A549 (cell line): ENCODE data around the gene ZHX3. TPM values are rescaled to one million over a fixed set of nuclear protein-coding genes. Genes with fewer than 3 reads are reported as not detected.

ENCODE experiments used
- ATAC-seq, 2 experiments: fragments of 200-7000 bp in 1 of 2; fragments of >200 bp in 1 of 2; cut with Nextera tagmentation in 1 of 2; cut with Tn5 transposase in 1 of 2; 3 replicates each; pipeline versions ENCODE4 v1.8.0 to v1.9.1; 2018 to 2020; ENCODE audit warnings: mild to moderate bottlenecking in 1 of 2, moderate library complexity in 1 of 2
- CTCF ChIA-PET: fragments of 300-600 bp; sonication (Branson Sonifier 250); formaldehyde crosslinking; extraction: SDS; loops from one replicate; lab custom pipeline; 2021; ENCODE audit warnings: antibody characterized with exemption, inconsistent platforms; lab: Yijun Ruan, JAX
- POLR2A ChIA-PET: fragments of 350-600 bp; formaldehyde crosslinking; extraction: SDS; loops from one replicate; lab custom pipeline; 2021; ENCODE audit warnings: antibody characterized with exemption, inconsistent platforms; lab: Yijun Ruan, JAX
- DNase-seq, 2 experiments: peaks; one replicate each; pipeline versions ENCODE4 v3.0.0 to v3.0.0-alpha.2; 2011 to 2016; ENCODE audit warnings: low read depth in 1 of 2, low spot score in 1 of 2
- FAIRE-seq: peaks from 2 replicates; lab custom pipeline; 2011; peaks lifted over from hg19 to GRCh38; lab: Jason Lieb, UNC
- H3K27ac ChIP-seq, 2 experiments: fragments of >200 bp; sonication (Bioruptor Twin); formaldehyde crosslinking; 3 replicates each; pipeline ENCODE4 v1.5.1; 2016 to 2017
- H3K4me1 ChIP-seq: fragments of >200 bp; sonication (Bioruptor Twin); formaldehyde crosslinking; 3 replicates; pipeline ENCODE4 v1.6.1; 2016
- H3K4me2 ChIP-seq: fragments of >200 bp; sonication (Bioruptor Twin); formaldehyde crosslinking; 3 replicates; pipeline ENCODE4 v1.6.1; 2016
- H3K4me3 ChIP-seq: fragments of >200 bp; sonication (Bioruptor Twin); formaldehyde crosslinking; 3 replicates; pipeline ENCODE4 v1.5.1; 2016
- H3K9me3 ChIP-seq: fragments of >200 bp; sonication (Bioruptor Twin); formaldehyde crosslinking; 3 replicates; pipeline ENCODE4 v1.6.1; 2016
- ATOH8 ChIP-seq: fragments of 250-450 bp; sonication (Bioruptor Pico); IDR thresholded peaks from 2 replicates; pipeline ENCODE4 v1.5.0; 2020; ENCODE audit warnings: low read depth, mild to moderate bottlenecking, moderate library complexity
- BCL3 ChIP-seq: fragments of >200 bp; sonication (Bioruptor Twin); formaldehyde crosslinking; IDR thresholded peaks from 3 replicates; pipeline ENCODE4 v1.6.1; 2016
- CBX8 ChIP-seq: fragments of 200-600 bp; sonication (generic); IDR thresholded peaks from 2 replicates; pipeline ENCODE4 v1.6.1; 2016
- CTCF ChIP-seq: fragments of >200 bp; sonication (Bioruptor Twin); formaldehyde crosslinking; IDR thresholded peaks from 3 replicates; pipeline ENCODE4 v1.5.1; 2016
- EP300 ChIP-seq, 2 experiments: fragments of >200 bp; sonication (Bioruptor Twin); formaldehyde crosslinking; IDR thresholded peaks; 2 replicates in 1 of 2; 3 replicates in 1 of 2; pipeline ENCODE4 v1.6.1; 2016 to 2017
- HES2 ChIP-seq: fragments of >200 bp; sonication (Bioruptor Twin); formaldehyde crosslinking; IDR thresholded peaks from 2 replicates; pipeline ENCODE4 v1.6.1; 2016
- KDM1A ChIP-seq: fragments of 200-600 bp; sonication (generic); IDR thresholded peaks from 2 replicates; pipeline ENCODE4 v1.6.1; 2016; ENCODE audit warnings: low read depth, mild to moderate bottlenecking
- KDM5A ChIP-seq: fragments of 200-600 bp; sonication (generic); IDR thresholded peaks from 2 replicates; pipeline ENCODE4 v1.6.1; 2016; ENCODE audit warnings: antibody characterized with exemption, mild to moderate bottlenecking
- NR3C1 ChIP-seq: fragments of >200 bp; sonication (Bioruptor Twin); formaldehyde crosslinking; IDR thresholded peaks from 3 replicates; pipeline ENCODE4 v1.6.1; 2017
- PBX3 ChIP-seq: IDR thresholded peaks from 2 replicates; pipeline ENCODE4 v1.6.1; 2012
- POLR2AphosphoS2 ChIP-seq: conservative IDR thresholded peaks from 2 replicates; pipeline ENCODE4 v1.6.1; 2012; ENCODE audit warnings: low read length, improper control_type of control experiment, inconsistent platforms
- RCOR1 ChIP-seq: fragments of 150-350 bp; IDR thresholded peaks from 2 replicates; pipeline ENCODE4 v1.6.1; 2014; ENCODE audit warnings: antibody characterized with exemption, low read length, low read depth
- REST ChIP-seq: fragments of 200-600 bp; sonication (generic); IDR thresholded peaks from 2 replicates; pipeline ENCODE4 v1.6.1; 2016; ENCODE audit warnings: antibody characterized with exemption, mild to moderate bottlenecking, moderate library complexity
- RNF2 ChIP-seq: fragments of 200-600 bp; sonication (generic); IDR thresholded peaks from 2 replicates; pipeline ENCODE4 v1.6.1; 2016; ENCODE audit warnings: low read depth, mild to moderate bottlenecking, antibody characterized with exemption, moderate library complexity, borderline replicate concordance
- ZC3H11A ChIP-seq: fragments of 450-650 bp; IDR thresholded peaks from 2 replicates; pipeline ENCODE4 v1.6.1; 2014; ENCODE audit warnings: antibody characterized with exemption, mild to moderate bottlenecking
- ZNF302 ChIP-seq: fragments of 250-450 bp; sonication (Bioruptor Pico); IDR thresholded peaks from 2 replicates; pipeline ENCODE4 v1.9.0; 2021; ENCODE audit warnings: inconsistent platforms, mild to moderate bottlenecking, moderate library complexity
- WGBS: methylation state at CpG from one replicate; pipeline ENCODE4 v1.1.6; 2017; ENCODE audit errors: missing lambda C conversion rate; 5-methylcytosine and 5-hydroxymethylcytosine counted together
- polyA plus RNA-seq, 4 experiments: library from polyadenylated mRNA; depleted of rRNA in 3 of 4; stranded (reverse); fragments of >200 nt; fragmentation: RNase III in 1 of 4; extraction: RNeasy Plus Mini Kit Qiagen cat#74134 plus additional on column Dnase treatment in 1 of 4; gene quantifications; 2 replicates in 3 of 4; 3 replicates in 1 of 4; pipeline ENCODE4 v1.2.3, GENCODE V29; 2011 to 2017

ZHX3 gene
- polyA plus RNA-seq, 2 of the 4 experiments (the other 2 are of a cell fraction): 3.6 to 4.1 TPM

- TF ChIP-seq REST (no peak), EP300 (IDR thresholded peaks at IDR 0.05) (no peak), BCL3 (no peak)
Measured at GRCh38 chr20:41167118-41167470, 150.4 kb downstream of the ZHX3 start (continued).

- FAIRE-seq (no peak), DNase-seq (no peak), ATAC-seq (no peak)
- TF ChIP-seq CBX8 (no peak), ZC3H11A (no peak), RNF2 (no peak), RCOR1 (no peak), PBX3 (no peak), KDM5A (no peak), CTCF (no peak), POLR2AphosphoS2 (no peak), NR3C1 (no peak), KDM1A (no peak), ATOH8 (no peak), ZNF302 (CRISPR knock-in tag) (no peak), HES2 (no peak)
- Histone ChIP-seq H3K27ac (no peak overlapping the region), H3K4me2 (no peak overlapping the region), H3K4me3 (no peak overlapping the region), H3K4me1 (no peaks in the 10 kb centered on the region), H3K9me3 (no peaks in the 10 kb centered on the region)
- WGBS: 90% methylated on average over 27 of the region's 27 CpGs
- POLR2A ChIA-PET: no interaction called here
- CTCF ChIA-PET: interaction anchor here (0.7 to 12.1 kb wide), 7 partner anchors 10 to 175 kb away, joined by 3 to 248 read pairs (median 5); partner anchors contain the start of gene LPIN3
Measured at GRCh38 chr20:41166201-41167117, 151.1 kb downstream of the ZHX3 start.
